Transverse colon (tissue), 4 donors: Measurements from ENCODE around the gene SLC4A5. TPM values are rescaled to one million over a fixed set of nuclear protein-coding genes. Genes with fewer than 3 reads are reported as not detected.

Source experiments
- DNase-seq: peaks from one replicate; pipeline ENCODE4 v3.0.0-alpha.2; 2019
- H3K27ac ChIP-seq, 4 donors: fragments of 200-600 bp; sonication (generic); 2 replicates each; pipeline ENCODE4 v1.5.1; 2016 to 2018; ENCODE audit warnings: inconsistent platforms in 4 of 4
- H3K27me3 ChIP-seq: fragments of 200-600 bp; sonication (generic); 2 replicates; pipeline ENCODE4 v1.5.1; 2017; ENCODE audit warnings: inconsistent platforms
- H3K36me3 ChIP-seq, 4 donors: fragments of 200-600 bp; sonication (generic); 2 replicates each; pipeline ENCODE4 v1.5.1; 2017 to 2019; ENCODE audit warnings: inconsistent platforms in 4 of 4
- H3K4me1 ChIP-seq, 4 donors: fragments of 200-600 bp; sonication (generic); 2 replicates each; pipeline ENCODE4 v1.5.1; 2017 to 2020; ENCODE audit warnings: inconsistent platforms in 4 of 4
- H3K4me3 ChIP-seq, 4 donors: fragments of 200-600 bp; sonication (generic); 1 replicate in 1 of 4; 2 replicates in 3 of 4; pipeline versions ENCODE4 v1.5.1 to v1.6.1; 2017 to 2019; ENCODE audit warnings: inconsistent platforms in 4 of 4
- H3K9me3 ChIP-seq, 2 donors: fragments of 200-600 bp; sonication (generic); 2 replicates each; pipeline ENCODE4 v1.5.1; 2017 to 2019; ENCODE audit warnings: inconsistent platforms in 2 of 2
- CTCF ChIP-seq, 5 experiments: fragments of 200-600 bp in 3 of 5; fragments of 450-650 bp in 2 of 5; sonication (generic) in 3 of 5; IDR thresholded peaks; 1 replicate in 2 of 5; 2 replicates in 3 of 5; pipeline ENCODE4 v1.5.1; 2016 to 2017; ENCODE audit warnings: antibody characterized with exemption in 5 of 5, inconsistent platforms in 3 of 5, mild to moderate bottlenecking in 2 of 5, moderate library complexity in 1 of 5
- EP300 ChIP-seq: sonication (generic); formaldehyde crosslinking; IDR thresholded peaks from one replicate; pipeline ENCODE4 v1.6.1; 2017; ENCODE audit warnings: antibody characterized with exemption, low read depth
- POLR2A ChIP-seq: fragments of 450-650 bp; IDR thresholded peaks from one replicate; pipeline ENCODE4 v1.6.1; 2016; ENCODE audit warnings: antibody characterized with exemption, mild to moderate bottlenecking, moderate library complexity
- POLR2AphosphoS5 ChIP-seq, 3 donors: sonication (generic); formaldehyde crosslinking; IDR thresholded peaks; one replicate each; pipeline ENCODE4 v1.6.1; 2016; ENCODE audit warnings: antibody characterized with exemption in 3 of 3
- WGBS, 2 donors: methylation state at CpG; one replicate each; pipeline ENCODE4 v1.1.5; 2018; ENCODE audit warnings: low coverage in 1 of 2; 5-methylcytosine and 5-hydroxymethylcytosine counted together
- in situ Hi-C, 4 donors: fragments of 200-750 bp; cut with MboI; loops; one replicate each; pipeline versions ENCODE4 v1.15.0 to v1.15.1; 2017; ENCODE audit warnings: low sequenced_read_pairs in 3 of 4, low pct_ligation_motif_present in 1 of 4, low pct_unique_long_range_greater_than_20kb in 1 of 4
- intact Hi-C: fragments of 100-400 bp; cut with DNase I; formaldehyde crosslinking; loops from one replicate; pipeline ENCODE4 v1.15.1; 2023; ENCODE audit warnings: low total_unique reads
- total RNA-seq, 4 donors: library from RNA; depleted of rRNA; stranded (reverse); fragments of >200 nt; gene quantifications; one replicate each; pipeline ENCODE4 v1.1.0, GENCODE V29; 2016

The SLC4A5 gene
- total RNA-seq, 4 donors from 2014 or later: 0.37 to 6.1 (median 3.5) TPM

DNA sequence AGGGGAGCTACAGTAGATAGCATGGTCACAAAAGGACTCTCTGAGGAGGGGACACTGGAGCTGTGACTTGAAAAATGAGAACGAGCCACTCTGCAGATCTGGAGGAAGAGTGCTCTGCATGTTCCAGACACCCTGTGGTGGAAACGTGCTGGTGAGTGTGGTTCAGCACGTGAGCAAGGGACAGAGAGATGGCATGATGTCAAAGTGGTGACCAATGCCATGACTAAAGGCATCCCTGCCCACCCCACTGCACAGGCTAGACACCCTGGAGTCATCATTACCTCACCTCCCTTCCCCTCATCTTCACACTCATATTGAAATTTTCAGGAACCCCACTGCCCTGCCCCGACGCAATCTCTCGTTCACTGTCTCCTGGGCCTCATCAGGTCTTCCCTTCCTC is 56.5 kb downstream of the SLC4A5 start:
- H3K9me3 ChIP-seq: no peaks in the 10 kb centered on the region
- H3K4me1 ChIP-seq: peaks cover 0 to 7% (median 1%) of the 10 kb centered on the region in 4 donors
- H3K4me3 ChIP-seq: no peak overlapping the region
- 70 to 80% methylated on average over 1 to 6 of the region's 6 CpGs for WGBS, 2 donors
- in situ Hi-C loops: no loop called here
- TF ChIP-seq CTCF (IDR thresholded peaks at IDR 0.05) (no peak), POLR2A (no peak), EP300 (no peak), POLR2AphosphoS5 (IDR thresholded peaks at IDR 0.05) (no peak)
- no peak overlapping the region for H3K27ac ChIP-seq
- DNase-seq: no peak
- H3K27me3 ChIP-seq: no peaks in the 10 kb centered on the region
- no peaks in the 10 kb centered on the region for H3K36me3 ChIP-seq
- intact Hi-C loops: no loop called here

DNA sequence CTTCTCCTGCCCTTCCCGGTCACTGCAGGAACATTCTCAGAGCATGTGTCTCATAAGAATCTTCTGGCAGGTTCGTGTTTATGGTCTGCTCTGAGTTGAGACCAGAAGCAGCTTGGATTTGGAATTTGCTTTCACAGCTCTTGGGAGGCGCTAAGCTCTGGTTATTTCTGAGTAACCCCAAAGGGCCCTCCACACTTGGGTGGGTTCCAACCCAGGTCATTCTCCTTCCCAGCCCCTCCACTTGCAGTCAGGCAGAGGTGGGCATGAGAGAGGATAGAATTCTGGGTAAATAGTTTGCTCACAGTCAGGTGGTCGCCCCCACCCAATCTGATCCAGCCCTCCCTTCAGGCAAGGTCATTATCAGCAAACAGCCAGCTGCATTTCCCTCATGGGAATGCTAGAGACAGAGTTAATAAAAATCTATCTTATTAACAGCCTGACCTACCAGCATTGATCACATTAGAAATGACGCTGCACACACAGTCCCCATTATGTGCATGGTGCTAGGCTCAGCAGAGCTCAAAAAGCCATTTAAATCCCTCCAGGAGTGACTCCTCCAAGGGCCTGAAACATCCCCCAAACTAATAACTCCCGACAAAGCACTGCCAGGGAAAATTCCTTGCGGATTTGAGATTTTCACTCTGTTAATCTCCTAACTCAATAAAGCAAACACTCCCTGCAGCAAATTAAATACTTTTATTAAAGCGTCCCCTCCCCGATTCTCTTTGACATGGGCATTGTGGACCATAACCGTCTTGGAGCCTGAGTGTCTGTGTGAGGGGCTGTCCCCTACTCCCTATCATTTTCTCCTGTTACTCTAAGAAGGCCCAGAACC is 61.9 kb downstream of the SLC4A5 start:
- Histone ChIP-seq H3K27me3 (no peaks in the 10 kb centered on the region), H3K27ac (no peak overlapping the region), H3K4me1 (peaks cover 0 to 12% (median 0%) of the 10 kb centered on the region in 4 donors), H3K36me3 (no peaks in the 10 kb centered on the region), H3K4me3 (no peak overlapping the region), H3K9me3 (no peaks in the 10 kb centered on the region)
- in situ Hi-C loops: no loop called here
- TF ChIP-seq POLR2A (no peak), POLR2AphosphoS5 (IDR thresholded peaks at IDR 0.05) (no peak), EP300 (no peak), CTCF (IDR thresholded peaks at IDR 0.05) (no peak)
- intact Hi-C loops: no loop called here
- no peak for DNase-seq
- WGBS, 2 donors: 80 to 88% methylated on average over 4 to 10 of the region's 10 CpGs

- intact Hi-C loops: no loop called here
- 55 to 67% methylated on average over 2 to 4 of the region's 4 CpGs for WGBS, 2 donors
Measured at GRCh38 chr2:74278694-74279093, 64.5 kb downstream of the SLC4A5 start.

More at GRCh38 chr2:74278694-74279093, 64.5 kb downstream of the SLC4A5 start:
- Histone ChIP-seq H3K27me3 (no peaks in the 10 kb centered on the region), H3K4me1 (peaks cover 0 to 12% (median 0%) of the 10 kb centered on the region in 4 donors), H3K27ac (no peak overlapping the region), H3K9me3 (no peaks in the 10 kb centered on the region), H3K36me3 (no peaks in the 10 kb centered on the region), H3K4me3 (no peak overlapping the region)
- no peak for TF ChIP-seq POLR2AphosphoS5 (IDR thresholded peaks at IDR 0.05)
- no peak for TF ChIP-seq CTCF (IDR thresholded peaks at IDR 0.05)
- TF ChIP-seq EP300: no peak
- TF ChIP-seq POLR2A: no peak
- no peak for DNase-seq
- in situ Hi-C loops: no loop called here
